Astrocyte (in vitro differentiated cells and primary cell): ENCODE results near the gene KAT2B.
"Not testable (repeated sequence)": the region's sequence is repeated elsewhere in the genome, so short reads cannot be mapped to it uniquely, and the experiment has no call there.

ENCODE experiments used
- EZH2 ChIP-seq: IDR thresholded peaks from 2 replicates; pipeline ENCODE4 v1.6.1; 2012; ENCODE audit warnings: mild to moderate bottlenecking, low read length, inconsistent platforms; ENCODE audit not compliant: insufficient read depth
- TF ChIP-seq, protein P1 (sequence below): IDR thresholded peaks from 2 replicates; pipeline ENCODE4 v1.5.1; 2011; ENCODE audit warnings: low read depth, mild to moderate bottlenecking, inconsistent platforms, low read length, moderate library complexity; ENCODE audit not compliant: insufficient read depth

DNA sequence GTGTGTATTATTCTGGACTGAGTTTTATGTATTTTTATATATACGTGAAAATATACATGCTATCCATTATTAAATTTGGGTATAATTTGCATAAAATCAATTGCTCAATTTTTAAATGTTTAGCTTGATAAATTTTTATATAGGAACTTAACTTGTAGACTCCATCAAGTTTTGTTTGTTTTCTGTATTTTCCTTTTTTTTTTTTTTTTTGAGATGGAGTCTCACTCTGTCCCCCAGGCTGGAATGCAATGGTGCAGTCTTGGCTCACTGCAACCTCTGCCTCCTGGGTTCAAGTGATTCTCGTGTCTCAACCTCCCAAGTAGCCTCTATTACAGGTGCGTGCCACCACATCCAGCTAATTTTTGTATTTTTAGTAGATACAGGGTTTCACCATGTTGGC, 24.2 kb upstream of the KAT2B start:
- TF ChIP-seq, protein P1, sequence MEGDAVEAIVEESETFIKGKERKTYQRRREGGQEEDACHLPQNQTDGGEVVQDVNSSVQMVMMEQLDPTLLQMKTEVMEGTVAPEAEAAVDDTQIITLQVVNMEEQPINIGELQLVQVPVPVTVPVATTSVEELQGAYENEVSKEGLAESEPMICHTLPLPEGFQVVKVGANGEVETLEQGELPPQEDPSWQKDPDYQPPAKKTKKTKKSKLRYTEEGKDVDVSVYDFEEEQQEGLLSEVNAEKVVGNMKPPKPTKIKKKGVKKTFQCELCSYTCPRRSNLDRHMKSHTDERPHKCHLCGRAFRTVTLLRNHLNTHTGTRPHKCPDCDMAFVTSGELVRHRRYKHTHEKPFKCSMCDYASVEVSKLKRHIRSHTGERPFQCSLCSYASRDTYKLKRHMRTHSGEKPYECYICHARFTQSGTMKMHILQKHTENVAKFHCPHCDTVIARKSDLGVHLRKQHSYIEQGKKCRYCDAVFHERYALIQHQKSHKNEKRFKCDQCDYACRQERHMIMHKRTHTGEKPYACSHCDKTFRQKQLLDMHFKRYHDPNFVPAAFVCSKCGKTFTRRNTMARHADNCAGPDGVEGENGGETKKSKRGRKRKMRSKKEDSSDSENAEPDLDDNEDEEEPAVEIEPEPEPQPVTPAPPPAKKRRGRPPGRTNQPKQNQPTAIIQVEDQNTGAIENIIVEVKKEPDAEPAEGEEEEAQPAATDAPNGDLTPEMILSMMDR, result not testable (repeated sequence)
- TF ChIP-seq EZH2, result not testable (repeated sequence)
